GM21619 (cell line): ENCODE data around the gene ATG16L2.

ENCODE experiments used
- ATAC-seq: cut with Tn5 transposase; IDR thresholded peaks from one replicate; pipeline ENCODE4 v1.9.1; 2021; ENCODE audit not compliant: unreplicated experiment

The ATG16L2 gene

GRCh38 chr11:72814286-72815109 is at the start of gene ATG16L2:
ATG16L2 (plus strand) TSS chr11:72814411; CDS start chr11:72814446, 35 bp downstream.
- peak; percentile 55 for ATAC-seq

- ATAC-seq, result no peak
These were observed 49.7 kb upstream of the ATG16L2 start for GRCh38 chr11:72764503-72764902.

GRCh38 chr11:72766152-72766902 is 47.9 kb upstream of the ATG16L2 start:
- ATAC-seq, result no peak

GRCh38 chr11:72767203-72768062 is 46.8 kb upstream of the ATG16L2 start:
- no peak for ATAC-seq

GRCh38 chr11:72768581-72768980 is 45.6 kb upstream of the ATG16L2 start:
- no peak for ATAC-seq

GRCh38 chr11:72769680-72770079 is 44.5 kb upstream of the ATG16L2 start:
- no peak for ATAC-seq

GRCh38 chr11:72770799-72771198 is 43.4 kb upstream of the ATG16L2 start:
- ATAC-seq, result no peak

GRCh38 chr11:72771507-72771906 is 42.7 kb upstream of the ATG16L2 start:
- ATAC-seq, result no peak

GRCh38 chr11:72772059-72772458 is 42.2 kb upstream of the ATG16L2 start:
- no peak for ATAC-seq

- ATAC-seq, result no peak
These were observed 40.9 kb upstream of the ATG16L2 start for GRCh38 chr11:72773291-72773690.

GRCh38 chr11:72773696-72774095 is 40.5 kb upstream of the ATG16L2 start:
- no peak for ATAC-seq

GRCh38 chr11:72774499-72774898 is 39.7 kb upstream of the ATG16L2 start:
- ATAC-seq, result no peak

GRCh38 chr11:72775288-72776110 is 38.7 kb upstream of the ATG16L2 start:
- no peak for ATAC-seq

GRCh38 chr11:72776117-72776843 is 37.9 kb upstream of the ATG16L2 start:
- ATAC-seq, result no peak

- no peak for ATAC-seq
These were observed 37.1 kb upstream of the ATG16L2 start for GRCh38 chr11:72776844-72777754.

GRCh38 chr11:72777755-72778278 is 36.4 kb upstream of the ATG16L2 start:
- ATAC-seq, result no peak

GRCh38 chr11:72778535-72779494 is 35.4 kb upstream of the ATG16L2 start:
- no peak for ATAC-seq
